HG02840 (cell line): ENCODE results near the gene GOLGA8J.
"Not testable (repeated sequence)": the region's sequence is repeated elsewhere in the genome, so short reads cannot be mapped to it uniquely, and the experiment has no call there.

Source experiments
- ATAC-seq: cut with Tn5 transposase; IDR thresholded peaks from one replicate; pipeline ENCODE4 v1.9.1; 2021; ENCODE audit warnings: mild to moderate bottlenecking, moderate library complexity, moderate number of reproducible peaks; ENCODE audit not compliant: unreplicated experiment, low FRiP score

The GOLGA8J gene, protein sequence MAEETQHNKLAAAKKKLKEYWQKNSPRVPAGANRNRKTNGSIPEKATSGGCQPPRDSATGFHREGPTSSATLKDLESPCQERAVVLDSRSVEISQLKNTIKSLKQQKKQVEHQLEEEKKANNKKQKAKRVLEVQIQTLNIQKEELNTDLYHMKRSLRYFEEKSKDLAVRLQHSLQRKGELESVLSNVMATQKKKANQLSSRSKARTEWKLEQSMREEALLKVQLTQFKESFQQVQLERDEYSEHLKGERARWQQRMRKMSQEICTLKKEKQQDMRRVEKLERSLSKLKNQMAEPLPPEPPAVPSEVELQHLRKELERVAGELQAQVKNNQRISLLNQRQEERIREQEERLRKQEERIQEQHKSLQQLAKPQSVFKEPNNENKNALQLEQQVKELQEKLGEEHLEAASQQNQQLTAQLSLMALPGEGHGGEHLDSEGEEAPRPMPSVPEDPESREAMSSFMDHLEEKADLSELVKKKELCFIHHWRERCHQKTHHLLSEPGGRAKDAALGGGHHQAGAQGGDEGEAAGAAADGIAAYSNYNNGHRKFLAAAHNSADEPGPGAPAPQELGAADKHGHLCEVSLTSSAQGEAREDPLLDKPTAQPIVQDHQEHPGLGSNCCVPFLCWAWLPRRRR

GRCh38 chr15:30082655-30083054 lies at the start of gene GOLGA8J:
GOLGA8J (plus strand) TSS chr15:30082955; CDS start chr15:30083053, 98 bp downstream.
- ATAC-seq = not testable (repeated sequence)

- ATAC-seq = no peak
Measured at GRCh38 chr15:30033211-30033610, 49.5 kb upstream of the GOLGA8J start.

- ATAC-seq = no peak
Measured at GRCh38 chr15:30033763-30034162, 49.0 kb upstream of the GOLGA8J start.

DNA sequence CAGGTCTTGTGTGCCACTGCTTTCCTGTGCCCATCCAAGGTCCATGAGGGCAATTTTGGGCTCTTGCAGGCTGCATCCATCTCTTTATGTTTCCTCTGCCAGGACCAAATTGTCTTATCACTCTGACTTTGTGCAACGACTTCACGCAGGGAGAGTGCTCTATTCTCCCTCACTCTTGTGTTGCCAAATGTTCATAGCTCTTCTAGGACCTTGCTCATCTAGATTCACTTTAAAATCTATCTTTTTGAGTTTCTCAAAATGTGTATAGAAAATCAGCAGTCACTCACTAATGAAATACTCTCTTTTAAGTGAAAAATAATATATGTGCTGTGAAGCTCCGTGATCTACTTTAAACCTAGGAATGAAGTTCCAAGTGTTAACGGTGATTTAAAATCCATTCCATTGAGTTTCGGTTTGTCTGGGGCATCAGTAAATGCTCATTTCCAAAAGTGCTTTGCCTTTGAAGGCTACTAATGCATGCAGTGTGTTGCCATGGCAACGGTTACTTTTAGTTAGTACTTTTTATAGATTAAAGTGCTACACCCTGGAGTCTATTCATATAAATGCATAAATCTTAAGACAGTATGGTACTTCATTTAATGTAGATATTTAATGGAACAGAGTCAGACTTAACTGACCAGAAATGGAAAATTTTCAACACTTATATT lies 46.6 kb upstream of the GOLGA8J start:
- ATAC-seq = no peak

- no peak for ATAC-seq
Measured at GRCh38 chr15:30038667-30039523, 43.9 kb upstream of the GOLGA8J start.

DNA sequence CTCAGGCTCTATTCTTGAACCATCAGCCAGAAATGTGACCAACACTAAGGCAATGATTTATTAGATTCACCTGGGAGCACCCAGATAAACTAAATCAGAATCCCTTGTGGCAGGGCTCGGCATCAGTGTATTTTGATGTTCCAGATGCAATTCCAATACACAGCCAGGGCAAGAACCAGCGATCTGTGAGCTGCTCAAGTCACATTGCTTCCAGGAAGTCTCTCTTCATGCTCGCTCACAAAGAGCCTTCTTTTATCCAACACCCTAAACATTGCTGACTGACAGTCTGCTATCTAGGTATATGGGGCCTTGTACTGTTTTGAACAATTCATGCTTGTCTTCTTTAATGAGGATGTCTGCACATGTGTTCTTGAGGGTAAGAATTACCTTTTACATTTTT lies 40.9 kb upstream of the GOLGA8J start:
- no peak for ATAC-seq

- no peak for ATAC-seq
Measured at GRCh38 chr15:30042556-30042955, 40.2 kb upstream of the GOLGA8J start.

DNA sequence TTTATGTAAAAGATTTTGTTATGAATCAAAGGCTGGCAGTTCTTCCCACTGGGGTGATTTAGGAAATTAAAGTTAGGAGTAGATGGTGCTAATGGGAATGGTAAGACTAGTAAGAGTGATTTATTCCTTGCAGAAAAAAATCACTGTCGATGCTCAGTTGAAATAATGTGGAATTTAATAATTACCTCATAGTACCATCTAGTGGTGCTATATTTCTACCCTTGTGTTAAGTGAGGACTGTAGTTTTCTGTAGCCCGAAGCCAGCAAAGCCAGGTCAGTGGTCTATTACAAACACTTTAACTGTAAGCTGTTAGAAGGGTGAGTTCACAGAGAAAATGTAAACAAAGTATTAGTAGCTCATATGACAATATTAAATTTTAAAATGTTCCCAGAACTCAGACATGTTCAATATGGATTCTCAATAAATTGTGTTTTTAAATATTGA lies 39.5 kb upstream of the GOLGA8J start:
- ATAC-seq = no peak

GRCh38 chr15:30044377-30044776 lies 38.4 kb upstream of the GOLGA8J start:
- no peak for ATAC-seq

DNA sequence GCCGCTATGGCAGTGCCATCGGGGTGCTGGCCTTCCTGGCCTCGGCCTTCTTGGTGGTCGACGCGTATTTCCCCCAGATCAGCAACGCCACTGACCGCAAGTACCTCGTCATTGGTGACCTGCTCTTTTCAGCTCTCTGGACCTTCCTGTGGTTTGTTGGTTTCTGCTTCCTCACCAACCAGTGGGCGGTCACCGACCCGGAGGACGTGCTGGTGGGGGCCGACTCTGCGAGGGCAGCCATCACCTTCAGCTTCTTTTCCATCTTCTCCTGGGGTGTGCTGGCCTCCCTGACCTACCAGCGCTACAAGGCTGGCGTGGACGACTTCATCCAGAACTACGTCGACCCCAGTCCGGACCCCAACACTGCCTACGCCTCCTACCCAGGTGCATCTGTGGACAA lies 37.9 kb upstream of the GOLGA8J start:
- ATAC-seq = not testable (repeated sequence)

DNA sequence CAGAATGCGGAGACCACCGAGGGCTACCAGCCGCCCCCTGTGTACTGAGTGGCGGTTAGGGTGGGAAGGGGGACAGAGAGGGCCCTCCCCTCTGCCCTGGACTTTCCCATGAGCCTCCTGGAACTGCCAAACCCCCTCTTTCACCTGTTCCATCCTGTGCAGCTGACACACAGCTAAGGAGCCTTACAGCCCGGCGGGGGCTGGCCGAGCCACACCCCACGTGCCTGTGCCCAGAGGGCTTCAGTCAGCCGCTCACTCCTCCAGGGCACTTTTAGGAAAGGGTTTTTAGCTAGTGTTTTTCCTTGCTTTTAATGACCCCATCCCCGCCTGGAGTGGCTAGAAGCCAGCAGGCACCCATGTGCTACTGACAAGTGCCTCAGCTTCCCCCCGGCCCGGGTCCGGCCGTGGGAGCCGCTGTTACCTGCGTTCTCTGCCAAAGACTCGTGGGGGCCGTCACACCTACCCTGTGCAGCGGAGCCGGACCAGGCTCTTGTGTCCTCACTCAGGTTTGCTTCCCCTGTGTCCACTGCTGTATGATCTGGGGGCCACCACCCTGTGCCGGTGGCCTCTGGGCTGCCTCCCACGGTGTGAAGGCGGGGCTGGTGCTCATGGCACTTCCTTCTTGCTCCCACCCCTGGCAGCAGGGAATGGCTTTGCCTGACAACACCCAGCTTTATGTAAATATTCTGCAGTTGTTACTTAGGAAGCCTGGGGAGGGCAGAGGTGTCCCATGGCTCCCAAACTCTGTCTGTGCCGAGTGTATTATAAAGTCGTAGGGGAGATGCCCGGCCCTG lies 37.3 kb upstream of the GOLGA8J start:
- ATAC-seq = not testable (repeated sequence)

DNA sequence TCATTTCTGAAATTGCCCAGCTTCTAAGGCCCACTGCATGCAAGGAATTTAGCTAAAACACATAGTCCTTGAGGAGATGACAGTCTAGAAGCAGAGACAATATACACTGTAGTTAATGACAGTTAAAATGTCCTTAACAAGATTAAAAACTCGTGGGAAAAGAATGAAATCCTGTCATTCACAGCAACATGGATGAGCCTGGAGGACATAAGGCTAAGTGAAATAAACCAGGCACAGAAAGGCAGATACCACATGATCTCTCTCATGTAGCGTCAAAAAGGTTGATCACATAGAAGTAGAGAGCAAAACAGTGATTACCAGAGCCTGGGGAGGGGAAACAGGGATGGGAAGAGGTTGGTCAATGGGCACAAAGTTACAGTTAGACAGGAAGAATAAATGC lies 36.3 kb upstream of the GOLGA8J start:
- ATAC-seq = no peak

- ATAC-seq = no peak
Measured at GRCh38 chr15:30055604-30056003, 27.2 kb upstream of the GOLGA8J start.

GRCh38 chr15:30056166-30056565 lies 26.6 kb upstream of the GOLGA8J start:
- no peak for ATAC-seq

DNA sequence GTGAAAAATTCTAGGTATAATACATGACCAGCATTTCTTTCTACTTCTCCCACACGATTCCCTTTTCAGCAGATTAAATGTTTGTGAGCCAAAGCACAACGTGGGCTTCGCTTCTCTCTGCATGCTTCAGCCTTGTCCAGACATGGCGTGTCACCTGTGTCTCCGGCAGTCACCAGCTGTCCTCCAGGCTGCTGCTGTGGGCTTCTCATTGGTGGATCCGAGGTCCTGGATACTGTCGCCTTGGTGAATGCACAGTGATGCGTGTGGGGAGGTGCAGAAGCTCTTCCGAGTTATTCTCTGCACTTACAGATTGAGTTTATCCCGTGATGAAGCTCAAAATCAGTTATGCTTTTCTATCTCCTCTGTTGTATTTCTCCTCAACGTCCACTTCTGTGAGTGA lies 23.0 kb upstream of the GOLGA8J start:
- no peak for ATAC-seq

- ATAC-seq = no peak
Measured at GRCh38 chr15:30062881-30063280, 19.9 kb upstream of the GOLGA8J start.

DNA sequence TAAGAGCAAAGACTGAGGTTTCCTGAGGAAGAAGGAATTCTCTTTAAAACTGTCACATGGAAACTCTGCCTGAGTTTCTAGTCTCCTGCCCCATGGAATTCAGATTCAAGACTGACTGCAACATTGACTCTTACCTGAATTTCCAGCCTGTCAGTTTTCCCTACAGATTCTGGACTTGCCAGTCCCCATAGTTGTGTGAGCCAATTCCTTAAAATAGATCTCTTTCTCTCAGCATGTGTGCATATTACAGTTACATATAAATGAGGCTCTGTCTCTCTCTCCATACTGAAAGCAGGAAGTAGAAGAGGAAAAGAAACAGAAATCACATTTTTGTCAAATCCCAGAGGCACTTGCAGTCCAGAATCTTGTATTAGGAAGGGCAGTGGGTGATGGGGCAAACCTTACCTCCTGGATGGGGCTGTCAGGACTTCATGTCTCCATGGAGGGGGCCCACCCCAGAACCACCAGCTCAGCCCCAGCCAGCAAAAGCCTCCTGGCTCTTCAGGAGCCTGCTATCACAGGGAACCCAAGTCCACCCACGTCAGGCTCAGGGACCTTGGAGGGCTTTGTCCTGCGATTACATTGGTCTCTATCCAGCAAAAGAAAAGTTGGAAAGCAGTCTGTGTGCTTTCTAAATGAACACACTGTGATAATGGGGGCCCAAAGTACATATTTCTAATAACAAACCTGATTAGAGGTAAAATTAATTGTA lies 18.8 kb upstream of the GOLGA8J start:
- ATAC-seq = no peak

DNA sequence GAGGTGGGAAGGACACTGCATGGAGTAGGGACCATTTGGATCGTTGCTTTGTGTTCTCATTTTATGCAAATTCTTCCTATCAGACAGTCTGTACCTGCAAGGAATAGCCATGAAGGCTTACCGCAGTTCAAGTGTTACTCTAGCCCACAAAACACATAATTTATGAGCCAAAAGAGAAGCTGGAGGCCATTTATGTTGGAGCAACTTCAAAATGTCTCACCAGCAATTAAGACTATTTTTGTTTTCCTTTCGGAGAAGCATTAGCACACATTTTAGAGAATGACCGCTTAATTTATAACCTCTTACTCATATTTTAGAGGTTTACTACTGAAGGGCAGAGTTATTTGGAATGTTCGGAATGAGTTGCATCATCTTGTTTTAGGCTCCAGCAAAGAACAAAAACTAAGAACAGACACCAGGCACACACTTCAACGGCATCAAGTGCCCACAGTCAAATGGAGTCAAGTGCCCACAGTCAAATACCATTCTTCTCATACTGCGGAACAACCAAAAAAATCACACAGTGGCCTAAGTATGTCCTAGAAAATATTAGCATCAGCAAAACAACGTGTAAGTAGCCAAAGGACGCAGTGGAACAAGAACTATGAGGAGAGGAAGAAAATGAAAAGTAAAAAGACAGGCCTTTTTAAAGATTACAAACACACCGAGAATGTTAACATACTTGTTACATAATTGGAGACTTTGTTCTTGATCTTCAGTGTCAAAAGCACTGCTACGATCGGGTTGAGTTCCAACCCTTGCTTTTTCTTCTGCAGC lies 17.5 kb upstream of the GOLGA8J start:
- ATAC-seq = no peak
